ENCODE results near the gene PLA2G7.
"Not testable (repeated sequence)": the region's sequence is repeated elsewhere in the genome, so short reads cannot be mapped to it uniquely, and the experiment has no call there.

Gene PLA2G7

GRCh38 chr6:46764961-46765360 lies 29.8 kb upstream of the PLA2G7 start:
- TF ChIP-seq ZBTB11 (tag by site-specific recombination; conservative IDR thresholded peaks at IDR 0.05; ENCODE audit: low read depth) (no peak), ZNF791 (tag by site-specific recombination; IDR thresholded peaks at IDR 0.05) (no peak), ZNF335 (tag by site-specific recombination; conservative IDR thresholded peaks at IDR 0.05) (no peak), SALL2 (tag by site-specific recombination; IDR thresholded peaks at IDR 0.05; ENCODE audit: borderline replicate concordance) (no peak), ZNF677 (tag by site-specific recombination; IDR thresholded peaks at IDR 0.05) (no peak), ZNF473 (tag by site-specific recombination; IDR thresholded peaks at IDR 0.05) (no peak), PRDM6 (tag by site-specific recombination; IDR thresholded peaks at IDR 0.05) (no peak), ZNF146 (tag by site-specific recombination; IDR thresholded peaks at IDR 0.05) (no peak), ZNF561 (tag by site-specific recombination; IDR thresholded peaks at IDR 0.05; ENCODE audit: borderline replicate concordance) (no peak), ZNF114 (tag by site-specific recombination; IDR thresholded peaks at IDR 0.05) (no peak)
- ChIA-PET CTCF (no interaction called here), POLR2A (no interaction called here)
- Histone ChIP-seq H3K36me3 (ENCODE audit: control insufficient read depth in 2 of 2, insufficient read depth in 1 of 2, low read length in 2 of 2) (no peaks in the 10 kb centered on the region), H3K4me3 (ENCODE audit: low read depth, low read length) (no peak overlapping the region), H3K27ac (ENCODE audit: extremely low read depth, low read depth, low read length) (no peak overlapping the region), H3K4me1 (ENCODE audit: control insufficient read depth, insufficient read depth, low read length) (0 out of 2 replicates have a peak, but pooled peaks cover 4% of the 10 kb centered on the region), H3K9me3 (ENCODE audit: control insufficient read depth, insufficient read depth, low read depth, low read length) (peaks cover 4% of the 10 kb centered on the region; the same call in 1 of the 2 replicates)

GRCh38 chr6:46764280-46764679 lies 29.1 kb upstream of the PLA2G7 start:
- H3K4me1 ChIP-seq (ENCODE audit: control insufficient read depth, insufficient read depth, low read length); H3K27ac ChIP-seq (ENCODE audit: extremely low read depth, low read depth, low read length); H3K4me3 ChIP-seq (ENCODE audit: low read depth, low read length); POLR2A ChIA-PET; H3K9me3 ChIP-seq (ENCODE audit: control insufficient read depth, insufficient read depth, low read depth, low read length); H3K36me3 ChIP-seq (ENCODE audit: control insufficient read depth in 2 of 2, insufficient read depth in 1 of 2, low read length in 2 of 2); CTCF ChIA-PET: not testable (repeated sequence)

GRCh38 chr6:46763466-46763865 lies 28.3 kb upstream of the PLA2G7 start:
- no peaks in the 10 kb centered on the region for H3K36me3 ChIP-seq (ENCODE audit: control insufficient read depth in 2 of 2, insufficient read depth in 1 of 2, low read length in 2 of 2)
- H3K27ac ChIP-seq (ENCODE audit: extremely low read depth, low read depth, low read length), result no peak overlapping the region
- POLR2A ChIA-PET, result no interaction called here
- CTCF ChIA-PET, result no interaction called here
- TF ChIP-seq ZNF768 (tag by site-specific recombination; IDR thresholded peaks at IDR 0.05) (no peak), ZNF394 (tag by site-specific recombination; IDR thresholded peaks at IDR 0.05; ENCODE audit: borderline replicate concordance) (no peak), GLIS1 (tag by site-specific recombination; IDR thresholded peaks at IDR 0.05) (no peak)
- H3K4me3 ChIP-seq (ENCODE audit: low read depth, low read length), result no peak overlapping the region
- peaks cover 4% of the 10 kb centered on the region; the same call in 1 of the 2 replicates for H3K9me3 ChIP-seq (ENCODE audit: control insufficient read depth, insufficient read depth, low read depth, low read length)
- H3K4me1 ChIP-seq (ENCODE audit: control insufficient read depth, insufficient read depth, low read length), result 0 out of 2 replicates have a peak, but pooled peaks cover 4% of the 10 kb centered on the region

GRCh38 chr6:46760925-46761324 lies 25.8 kb upstream of the PLA2G7 start:
- CTCF ChIA-PET, result interaction anchor here (0.7 kb wide), 1 partner anchor 915 kb away, joined by 3 read pairs; no protein-coding TSS in a partner anchor
- peaks cover 17% of the 10 kb centered on the region for H3K4me1 ChIP-seq (ENCODE audit: control insufficient read depth, insufficient read depth, low read length)
- no peaks in the 10 kb centered on the region for H3K9me3 ChIP-seq (ENCODE audit: control insufficient read depth, insufficient read depth, low read depth, low read length)
- no peak overlapping the region for H3K4me3 ChIP-seq (ENCODE audit: low read depth, low read length)
- POLR2A ChIA-PET, result no interaction called here
- no peaks in the 10 kb centered on the region for H3K36me3 ChIP-seq (ENCODE audit: control insufficient read depth in 2 of 2, insufficient read depth in 1 of 2, low read length in 2 of 2)
- H3K27ac ChIP-seq (ENCODE audit: extremely low read depth, low read depth, low read length), result no peak overlapping the region
- TF ChIP-seq ZNF366 (tag by site-specific recombination; conservative IDR thresholded peaks at IDR 0.05), result peak; percentile 85
- TF ChIP-seq KLF8 (tag by site-specific recombination; IDR thresholded peaks at IDR 0.05), result peak; percentile 84
- no peak for TF ChIP-seq ZNF645 (tag by site-specific recombination; IDR thresholded peaks at IDR 0.05)
- TF ChIP-seq ZFP37 (tag by site-specific recombination; IDR thresholded peaks at IDR 0.05), result peak; percentile 51; the same call in 1 of the 2 replicates
- TF ChIP-seq ZNF629 (tag by site-specific recombination; IDR thresholded peaks at IDR 0.05), result peak; percentile 90
- TF ChIP-seq GLI2 (tag by site-specific recombination; IDR thresholded peaks at IDR 0.05; ENCODE audit: borderline replicate concordance, low read depth), result no peak
- TF ChIP-seq INSM2 (tag by site-specific recombination; IDR thresholded peaks at IDR 0.05), result 0 out of 2 replicates have a peak, but pooled peaks have one; percentile 20
- TF ChIP-seq ZNF239 (tag by site-specific recombination; IDR thresholded peaks at IDR 0.05), result peak; percentile 96
- TF ChIP-seq ZNF658 (tag by site-specific recombination; IDR thresholded peaks at IDR 0.05), result no peak
